OCI-LY3 (cell line): Measurements from ENCODE around the gene PARVA.

Experiments
- H2AFZ ChIP-seq: fragments of 200-600, 300-600 bp; shearing (Covaris generic); 2 replicates; pipeline ENCODE4 v1.6.0; 2014; ENCODE audit warnings: antibody characterized with exemption, low read depth, low read length
- H3K27ac ChIP-seq: fragments of 200-600, 300-600 bp; sonication (generic); 2 replicates; pipeline ENCODE4 v1.5.1; 2014; ENCODE audit warnings: mild to moderate bottlenecking, low read length, moderate library complexity, mixed read lengths
- H3K27me3 ChIP-seq: fragments of 200-600, 300-600 bp; sonication (generic); 2 replicates; pipeline ENCODE4 v1.6.1; 2014; ENCODE audit warnings: low read depth, low read length, mixed read lengths
- H3K36me3 ChIP-seq: fragments of 200-600, 300-600 bp; sonication (generic); replicated peaks from 2 replicates; pipeline ENCODE3; 2014; ENCODE audit warnings: low read depth, low read length, mixed read lengths
- H3K4me1 ChIP-seq: fragments of 300-600, 200-600 bp; sonication (generic); 2 replicates; pipeline ENCODE4 v1.6.1; 2014; ENCODE audit warnings: low read length, mixed read lengths
- H3K4me2 ChIP-seq: fragments of 200-600, 300-600 bp; sonication (generic); 2 replicates; pipeline ENCODE4 v1.6.1; 2014; ENCODE audit warnings: low read length, mixed read lengths
- H3K4me3 ChIP-seq: fragments of 300-600, 200-600 bp; sonication (generic); 2 replicates; pipeline ENCODE4 v1.5.1; 2014; ENCODE audit warnings: antibody characterized with exemption, mild to moderate bottlenecking, low read length, moderate library complexity
- H3K79me2 ChIP-seq: fragments of 300-600, 200-600 bp; shearing (Covaris generic); 2 replicates; pipeline ENCODE4 v1.6.1; 2014; ENCODE audit warnings: mild to moderate bottlenecking, low read length, mixed read lengths
- H3K9ac ChIP-seq: fragments of 300-600, 200-600 bp; shearing (Covaris generic); 2 replicates; pipeline ENCODE4 v1.6.0; 2014; ENCODE audit warnings: mild to moderate bottlenecking, low read length, moderate library complexity
- H3K9me3 ChIP-seq: fragments of 200-600, 300-600 bp; shearing (Covaris generic); 2 replicates; pipeline ENCODE4 v1.6.1; 2014; ENCODE audit warnings: low read length, mixed read lengths; ENCODE audit not compliant: insufficient read depth
- H4K20me1 ChIP-seq: fragments of 200-600, 300-600 bp; sonication (generic); 2 replicates; pipeline ENCODE4 v1.6.1; 2016; ENCODE audit warnings: low read length, mixed read lengths; ENCODE audit not compliant: insufficient read depth
- EZH2phosphoT487 ChIP-seq: fragments of 200-600 bp; shearing (Covaris generic); IDR thresholded peaks from 2 replicates; pipeline ENCODE4 v1.6.1; 2018; ENCODE audit warnings: antibody characterized with exemption, mixed run types, low read depth
- TF ChIP-seq, protein P1 (sequence below): fragments of 200-600, 300-600 bp; sonication (generic); IDR thresholded peaks from 2 replicates; pipeline ENCODE4 v1.5.1; 2014; ENCODE audit warnings: antibody characterized with exemption, low read length, low read depth

Gene PARVA

DNA sequence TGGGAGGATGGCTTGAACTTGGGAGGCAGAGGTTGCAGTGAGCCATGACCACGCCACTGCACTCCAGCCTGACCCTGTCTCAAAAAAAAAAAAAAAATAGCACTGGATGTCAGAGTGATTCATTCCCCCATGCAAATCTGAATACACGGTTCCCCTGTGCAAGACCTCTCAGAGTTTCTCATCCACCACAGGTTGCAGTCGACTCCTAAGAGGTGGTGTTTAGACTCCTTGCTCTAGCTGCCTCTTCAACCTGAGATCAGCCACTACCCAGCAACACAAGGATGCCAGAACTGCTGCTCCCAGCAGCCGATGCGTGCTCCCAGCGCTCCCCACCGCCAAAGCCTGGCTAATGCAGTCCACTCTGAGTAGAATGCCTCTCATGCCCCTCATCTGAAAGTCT is 97.5 kb downstream of the PARVA start:
- no peaks in the 10 kb centered on the region for H4K20me1 ChIP-seq
- H3K4me2 ChIP-seq = peak overlapping the region; percentile 18; the same call in 1 of the 2 replicates
- H3K9ac ChIP-seq = no peak overlapping the region
- TF ChIP-seq EZH2phosphoT487 = no peak
- TF ChIP-seq, protein P1, sequence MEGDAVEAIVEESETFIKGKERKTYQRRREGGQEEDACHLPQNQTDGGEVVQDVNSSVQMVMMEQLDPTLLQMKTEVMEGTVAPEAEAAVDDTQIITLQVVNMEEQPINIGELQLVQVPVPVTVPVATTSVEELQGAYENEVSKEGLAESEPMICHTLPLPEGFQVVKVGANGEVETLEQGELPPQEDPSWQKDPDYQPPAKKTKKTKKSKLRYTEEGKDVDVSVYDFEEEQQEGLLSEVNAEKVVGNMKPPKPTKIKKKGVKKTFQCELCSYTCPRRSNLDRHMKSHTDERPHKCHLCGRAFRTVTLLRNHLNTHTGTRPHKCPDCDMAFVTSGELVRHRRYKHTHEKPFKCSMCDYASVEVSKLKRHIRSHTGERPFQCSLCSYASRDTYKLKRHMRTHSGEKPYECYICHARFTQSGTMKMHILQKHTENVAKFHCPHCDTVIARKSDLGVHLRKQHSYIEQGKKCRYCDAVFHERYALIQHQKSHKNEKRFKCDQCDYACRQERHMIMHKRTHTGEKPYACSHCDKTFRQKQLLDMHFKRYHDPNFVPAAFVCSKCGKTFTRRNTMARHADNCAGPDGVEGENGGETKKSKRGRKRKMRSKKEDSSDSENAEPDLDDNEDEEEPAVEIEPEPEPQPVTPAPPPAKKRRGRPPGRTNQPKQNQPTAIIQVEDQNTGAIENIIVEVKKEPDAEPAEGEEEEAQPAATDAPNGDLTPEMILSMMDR = no peak
- no peaks in the 10 kb centered on the region for H3K79me2 ChIP-seq
- H3K27ac ChIP-seq = no peak overlapping the region
- H3K4me3 ChIP-seq = no peak overlapping the region
- H3K4me1 ChIP-seq = peaks cover 5% of the 10 kb centered on the region
- H3K36me3 ChIP-seq = no peaks in the 10 kb centered on the region
- peaks cover 11% of the 10 kb centered on the region; the same call in 1 of the 2 replicates for H3K27me3 ChIP-seq
- no peak overlapping the region for H2AFZ ChIP-seq
- no peaks in the 10 kb centered on the region for H3K9me3 ChIP-seq

- H3K4me1 ChIP-seq = peaks cover 5% of the 10 kb centered on the region
- no peaks in the 10 kb centered on the region for H3K9me3 ChIP-seq
- no peaks in the 10 kb centered on the region for H3K79me2 ChIP-seq
- TF ChIP-seq, protein P1 = no peak
- no peak for TF ChIP-seq EZH2phosphoT487
- no peak overlapping the region for H3K4me2 ChIP-seq
- no peaks in the 10 kb centered on the region for H3K36me3 ChIP-seq
- H3K4me3 ChIP-seq = no peak overlapping the region
- no peak overlapping the region for H3K27ac ChIP-seq
- no peaks in the 10 kb centered on the region for H4K20me1 ChIP-seq
- H2AFZ ChIP-seq = no peak overlapping the region
- H3K27me3 ChIP-seq = 0 out of 2 replicates have a peak, but pooled peaks cover 3% of the 10 kb centered on the region
- H3K9ac ChIP-seq = no peak overlapping the region
These were observed 101.4 kb downstream of the PARVA start for GRCh38 chr11:12478743-12479142.

DNA sequence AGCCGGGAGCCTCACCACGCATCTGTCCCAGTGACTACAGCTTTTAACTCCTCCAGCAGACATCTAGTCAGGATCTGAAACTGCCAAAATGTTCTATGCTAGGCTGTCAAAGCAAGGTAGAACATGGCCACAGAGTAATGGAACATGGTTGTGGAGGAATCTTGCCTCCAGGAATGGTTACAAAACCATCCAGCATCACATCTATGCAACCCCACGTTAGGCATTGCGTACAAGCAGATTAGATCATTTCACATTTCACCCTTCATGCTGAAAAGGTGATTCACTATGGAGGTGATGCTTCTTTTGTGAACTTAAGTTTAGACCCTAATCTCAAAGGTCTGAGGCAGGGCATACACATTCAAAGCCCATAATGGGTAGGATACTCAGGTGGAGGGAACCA is 103.0 kb downstream of the PARVA start:
- Histone ChIP-seq H3K4me1 (no peaks in the 10 kb centered on the region; the same call in 1 of the 2 replicates), H3K36me3 (no peaks in the 10 kb centered on the region), H3K4me2 (no peak overlapping the region), H3K9me3 (no peaks in the 10 kb centered on the region), H3K79me2 (no peaks in the 10 kb centered on the region), H3K27ac (no peak overlapping the region), H3K27me3 (0 out of 2 replicates have a peak, but pooled peaks cover 3% of the 10 kb centered on the region), H4K20me1 (no peaks in the 10 kb centered on the region), H2AFZ (no peak overlapping the region), H3K4me3 (no peak overlapping the region), H3K9ac (no peak overlapping the region)
- no peak for TF ChIP-seq EZH2phosphoT487
- TF ChIP-seq, protein P1 = no peak

DNA sequence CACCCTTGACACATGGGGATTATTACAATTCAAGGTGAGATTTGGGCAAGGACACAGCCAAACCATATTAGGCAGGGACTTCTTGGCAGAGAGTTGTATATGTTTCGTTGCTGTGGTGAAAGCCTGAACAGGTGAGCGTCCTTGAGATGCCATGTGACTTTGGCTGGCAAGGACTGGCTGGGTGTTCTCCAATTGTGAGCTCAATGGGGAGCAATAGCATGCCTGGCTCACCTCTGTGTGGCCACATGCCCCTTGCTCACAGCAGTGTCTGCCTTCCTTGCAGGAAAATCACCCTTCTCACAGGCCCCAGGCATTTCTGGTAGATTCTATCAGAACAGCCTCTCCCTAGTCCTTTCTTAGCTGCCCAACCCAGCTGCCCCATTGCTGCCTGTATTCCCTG is 105.5 kb downstream of the PARVA start:
- no peak overlapping the region for H3K4me2 ChIP-seq
- H3K4me1 ChIP-seq = no peaks in the 10 kb centered on the region
- no peak overlapping the region for H2AFZ ChIP-seq
- H3K36me3 ChIP-seq = no peaks in the 10 kb centered on the region
- no peaks in the 10 kb centered on the region for H3K9me3 ChIP-seq
- TF ChIP-seq, protein P1 = no peak
- no peak for TF ChIP-seq EZH2phosphoT487
- H3K27ac ChIP-seq = no peak overlapping the region
- H4K20me1 ChIP-seq = no peaks in the 10 kb centered on the region
- 0 out of 2 replicates have a peak, but pooled peaks cover 3% of the 10 kb centered on the region for H3K27me3 ChIP-seq
- H3K4me3 ChIP-seq = no peak overlapping the region
- no peak overlapping the region for H3K9ac ChIP-seq
- no peaks in the 10 kb centered on the region for H3K79me2 ChIP-seq
